ENCODE data around the gene MAP3K14. TPM values are rescaled to one million over a fixed set of nuclear protein-coding genes. Genes with fewer than 3 reads are reported as not detected.

Gene MAP3K14
- polyA plus RNA-seq, 1 experiment = 4.9 TPM

- ChIA-PET CTCF (interaction anchor here (0.6 to 1.0 kb wide), 2 partner anchors 120 to 122 kb away, joined by 3 read pairs; no protein-coding TSS in a partner anchor), POLR2A (interaction anchor here (0.5 to 0.6 kb wide), 3 partner anchors 13 to 110 kb away, joined by 3 to 6 read pairs (median 5); no protein-coding TSS in a partner anchor)
- Histone ChIP-seq H3K27ac (ENCODE audit: low read depth, low read length) (peak overlapping the region; percentile 52), H3K9me3 (ENCODE audit: control insufficient read depth, insufficient read depth, low read length) (no peaks in the 10 kb centered on the region; the same call in 1 of the 2 replicates), H3K4me3 (ENCODE audit: low read depth, low read length) (no peak overlapping the region), H3K27me3 (ENCODE audit: control insufficient read depth, insufficient read depth, low read length) (no peaks in the 10 kb centered on the region)
- no peak for DNase-seq (ENCODE audit: low read depth, low spot score)
- TF ChIP-seq, protein P1, sequence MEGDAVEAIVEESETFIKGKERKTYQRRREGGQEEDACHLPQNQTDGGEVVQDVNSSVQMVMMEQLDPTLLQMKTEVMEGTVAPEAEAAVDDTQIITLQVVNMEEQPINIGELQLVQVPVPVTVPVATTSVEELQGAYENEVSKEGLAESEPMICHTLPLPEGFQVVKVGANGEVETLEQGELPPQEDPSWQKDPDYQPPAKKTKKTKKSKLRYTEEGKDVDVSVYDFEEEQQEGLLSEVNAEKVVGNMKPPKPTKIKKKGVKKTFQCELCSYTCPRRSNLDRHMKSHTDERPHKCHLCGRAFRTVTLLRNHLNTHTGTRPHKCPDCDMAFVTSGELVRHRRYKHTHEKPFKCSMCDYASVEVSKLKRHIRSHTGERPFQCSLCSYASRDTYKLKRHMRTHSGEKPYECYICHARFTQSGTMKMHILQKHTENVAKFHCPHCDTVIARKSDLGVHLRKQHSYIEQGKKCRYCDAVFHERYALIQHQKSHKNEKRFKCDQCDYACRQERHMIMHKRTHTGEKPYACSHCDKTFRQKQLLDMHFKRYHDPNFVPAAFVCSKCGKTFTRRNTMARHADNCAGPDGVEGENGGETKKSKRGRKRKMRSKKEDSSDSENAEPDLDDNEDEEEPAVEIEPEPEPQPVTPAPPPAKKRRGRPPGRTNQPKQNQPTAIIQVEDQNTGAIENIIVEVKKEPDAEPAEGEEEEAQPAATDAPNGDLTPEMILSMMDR (IDR thresholded peaks at IDR 0.05; ENCODE audit: low read depth, low read length) = peak; percentile 24; the same call in 1 of the 2 replicates
Measured at GRCh38 chr17:45262516-45263476, 54.0 kb downstream of the MAP3K14 start.

DNA sequence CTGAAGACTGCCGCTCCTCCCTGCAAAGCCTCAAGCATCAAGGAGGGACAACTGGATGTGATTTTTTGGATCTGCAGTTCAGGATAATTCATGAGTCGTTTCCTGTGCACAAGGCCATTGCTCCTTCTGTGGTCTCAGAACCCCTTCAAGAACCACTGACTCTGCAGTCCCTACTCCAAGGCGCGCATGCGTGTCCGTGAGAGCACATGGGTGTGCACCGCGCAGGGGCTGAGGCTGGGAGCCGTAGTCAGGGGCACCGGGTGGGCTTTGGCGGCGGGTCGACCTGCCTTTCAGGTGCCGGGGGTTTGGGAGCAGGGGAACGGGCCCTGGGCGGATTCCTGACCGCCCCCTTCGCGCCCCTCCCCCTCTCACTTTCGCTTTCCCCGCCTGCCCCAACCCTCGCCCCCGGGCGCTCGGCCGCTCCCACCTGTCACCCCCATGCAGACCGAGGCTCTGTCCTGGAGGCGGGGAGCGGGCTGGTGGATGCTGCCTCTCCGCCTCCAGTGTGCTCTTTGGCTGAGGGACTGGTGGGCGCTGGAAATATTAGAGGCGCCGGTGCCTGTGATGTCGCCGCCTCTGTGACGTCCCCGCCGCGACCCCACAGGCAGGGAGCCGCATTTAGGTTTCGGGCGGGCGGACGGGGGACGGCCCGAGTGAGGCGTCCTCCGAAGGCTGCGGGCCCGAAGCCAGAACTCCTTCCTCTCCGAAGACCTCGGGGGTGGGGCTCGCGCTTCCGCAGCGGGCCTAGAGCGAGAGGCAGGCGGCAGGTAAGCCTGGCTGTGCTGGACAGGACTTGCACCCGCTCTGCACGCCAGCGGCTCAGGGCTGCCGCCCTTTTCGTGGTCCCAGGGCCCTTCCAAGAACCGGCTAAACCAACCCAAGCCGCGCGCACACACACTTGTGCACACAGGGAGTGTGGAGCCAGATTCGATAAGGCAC lies 55.0 kb downstream of the MAP3K14 start, which contains the start of gene SPATA32:
TSS of gene SPATA32 (minus strand) at position 518 of the 939 bp plus-strand sequence. CDS start at position 440, 78 bp downstream.
- H3K27me3 ChIP-seq (ENCODE audit: control insufficient read depth, insufficient read depth, low read length) = no peaks in the 10 kb centered on the region
- TF ChIP-seq, protein P1 (IDR thresholded peaks at IDR 0.05; ENCODE audit: low read depth, low read length) = no peak
- H3K9me3 ChIP-seq (ENCODE audit: control insufficient read depth, insufficient read depth, low read length) = no peaks in the 10 kb centered on the region; the same call in 1 of the 2 replicates
- ChIA-PET POLR2A (interaction anchor here (0.6 kb wide), 1 partner anchor 14 kb away, joined by 5 read pairs; no protein-coding TSS in a partner anchor), CTCF (interaction anchor here (0.6 kb wide), 1 partner anchor 10 kb away, joined by 4 read pairs; no protein-coding TSS in a partner anchor)
- H3K4me3 ChIP-seq (ENCODE audit: low read depth, low read length) = peak within 1 kb of the TSS; percentile 56
- H3K27ac ChIP-seq (ENCODE audit: low read depth, low read length) = no peak within 1 kb of the TSS
- DNase-seq (ENCODE audit: low read depth, low spot score) = no peak

- CTCF ChIA-PET = no interaction called here
- POLR2A ChIA-PET = interaction anchor here (0.6 kb wide), 1 partner anchor 66 kb away, joined by 6 read pairs; no protein-coding TSS in a partner anchor
- no peak for DNase-seq (ENCODE audit: low read depth, low spot score)
- TF ChIP-seq, protein P1 (IDR thresholded peaks at IDR 0.05; ENCODE audit: low read depth, low read length) = no peak
- Histone ChIP-seq H3K9me3 (ENCODE audit: control insufficient read depth, insufficient read depth, low read length) (no peaks in the 10 kb centered on the region; the same call in 1 of the 2 replicates), H3K4me3 (ENCODE audit: low read depth, low read length) (no peak overlapping the region), H3K27ac (ENCODE audit: low read depth, low read length) (no peak overlapping the region), H3K27me3 (ENCODE audit: control insufficient read depth, insufficient read depth, low read length) (peaks cover 2% of the 10 kb centered on the region)
Measured at GRCh38 chr17:45260204-45260783, 56.5 kb downstream of the MAP3K14 start.

- H3K9me3 ChIP-seq (ENCODE audit: control insufficient read depth, insufficient read depth, low read length) = no peaks in the 10 kb centered on the region; the same call in 1 of the 2 replicates
- H3K27me3 ChIP-seq (ENCODE audit: control insufficient read depth, insufficient read depth, low read length) = peaks cover 3% of the 10 kb centered on the region
- TF ChIP-seq, protein P1 (IDR thresholded peaks at IDR 0.05; ENCODE audit: low read depth, low read length) = no peak
- DNase-seq (ENCODE audit: low read depth, low spot score) = no peak
- H3K4me3 ChIP-seq (ENCODE audit: low read depth, low read length) = no peak overlapping the region
- POLR2A ChIA-PET = interaction anchor here (2.1 kb wide), 1 partner anchor 111 kb away, joined by 8 read pairs; the partner anchor contains the start of gene HEXIM1
- CTCF ChIA-PET = interaction anchor here (0.6 to 1.5 kb wide), 4 partner anchors 23 to 123 kb away, joined by 3 to 7 read pairs (median 6); partner anchors contain the start of gene ACBD4
- no peak overlapping the region for H3K27ac ChIP-seq (ENCODE audit: low read depth, low read length)
Measured at GRCh38 chr17:45258981-45259380, 57.8 kb downstream of the MAP3K14 start.

Data from AG04450 (cell line).